ENCODE data around the gene SHROOM2.
"Not testable (repeated sequence)": the region's sequence is repeated elsewhere in the genome, so short reads cannot be mapped to it uniquely, and the experiment has no call there.

SHROOM2 gene

GRCh38 chrX:9784332-9784731 lies 1.9 kb upstream of the SHROOM2 start:
- in situ Hi-C loops (cut with HindIII; ENCODE audit: low sequenced_read_pairs) = no loop called here

DNA sequence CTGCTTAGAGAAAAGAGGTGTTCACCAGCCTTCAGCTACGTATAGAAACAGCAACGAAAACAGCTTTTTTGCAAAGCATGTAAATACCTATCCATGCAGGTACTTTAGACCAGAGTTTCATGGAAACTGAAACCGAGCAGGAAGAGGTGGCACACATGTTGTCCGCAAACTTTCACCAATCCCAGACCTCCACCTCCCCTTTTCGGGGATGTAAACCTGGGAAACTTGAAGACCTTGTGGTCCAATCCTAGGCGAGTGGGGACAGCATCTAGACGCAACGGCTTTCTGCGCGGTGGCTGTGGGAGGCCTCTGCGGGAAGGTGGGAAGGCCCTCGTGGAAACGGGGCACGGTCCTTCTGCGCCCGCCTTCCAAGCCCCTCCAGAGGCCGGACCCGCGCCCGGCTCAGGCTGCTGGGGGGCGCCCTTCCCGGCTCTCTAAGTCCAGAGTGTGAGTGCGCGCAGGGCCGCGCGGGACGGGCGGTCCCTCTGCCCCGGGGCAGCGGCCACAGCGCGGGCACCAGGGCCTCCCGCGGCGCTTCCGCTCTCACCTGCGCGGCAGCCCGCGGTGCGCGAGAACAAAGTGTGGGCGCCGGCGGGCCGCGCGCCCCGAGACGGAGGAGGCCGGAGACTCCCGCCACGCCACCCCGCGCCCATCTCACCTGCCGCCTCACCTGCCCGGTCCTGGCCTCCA lies 830 bp upstream of the SHROOM2 start:
- in situ Hi-C loops (cut with HindIII; ENCODE audit: low sequenced_read_pairs) = no loop called here

DNA sequence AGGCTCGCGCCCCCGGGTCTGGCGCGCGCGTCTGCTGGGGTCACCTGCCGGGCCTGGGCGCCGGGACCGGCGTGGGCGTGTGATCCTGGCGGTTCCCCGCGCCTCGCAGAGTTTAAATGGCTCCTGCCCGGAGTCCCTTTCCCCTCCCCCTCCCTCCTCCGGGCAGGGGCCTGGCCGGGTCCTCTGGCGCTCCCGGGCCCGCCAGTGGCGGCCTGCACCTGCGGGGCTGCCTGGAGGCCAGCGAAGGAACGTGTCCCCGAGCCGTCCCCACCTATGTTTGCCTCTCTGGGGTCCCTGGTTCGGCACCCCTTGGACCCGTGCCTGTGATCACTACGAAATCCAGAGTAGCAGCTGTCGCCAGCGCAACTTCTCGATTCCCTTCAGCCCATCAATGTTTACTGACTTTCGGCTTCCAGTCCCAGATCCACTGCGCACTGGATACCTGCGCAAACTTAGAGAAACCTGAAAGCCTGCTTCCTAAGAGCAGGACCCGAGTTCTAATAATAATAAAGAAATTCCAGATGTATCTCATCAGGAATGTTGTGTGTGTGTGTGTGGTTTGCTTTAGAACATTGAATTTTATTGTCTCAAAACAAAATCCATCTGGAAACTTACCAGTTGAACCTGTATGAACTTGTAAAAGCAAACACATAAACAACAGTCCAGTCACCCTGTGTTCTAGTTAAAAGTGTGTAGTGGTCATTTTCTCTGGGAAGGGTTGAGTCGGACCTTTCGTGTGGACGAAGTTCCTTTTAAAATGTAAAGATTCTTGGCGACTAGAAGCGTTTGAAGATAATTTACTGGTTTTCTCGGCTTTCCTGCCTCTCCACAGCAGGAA lies 788 bp downstream of the SHROOM2 start:
- in situ Hi-C loops (cut with HindIII; ENCODE audit: low sequenced_read_pairs) = no loop called here

DNA sequence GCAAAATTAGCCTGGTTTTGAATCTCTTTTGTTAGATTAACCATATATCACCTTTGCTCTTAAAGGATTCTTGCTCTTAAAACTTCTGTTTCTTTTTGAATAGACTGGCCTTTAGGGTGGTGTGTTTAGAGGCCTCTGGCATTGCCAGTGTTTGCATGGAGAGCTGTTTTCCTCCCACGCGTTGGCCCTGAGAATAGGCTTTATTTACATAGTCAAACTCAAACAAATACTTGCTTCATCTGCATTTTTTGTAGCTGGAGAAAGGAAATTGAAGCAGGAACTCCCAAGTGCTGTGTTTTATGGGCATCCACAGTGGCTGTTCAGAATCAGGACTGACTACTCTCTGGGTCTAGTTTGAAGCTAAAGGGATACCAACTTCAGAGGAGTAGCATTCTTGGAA lies 2.7 kb downstream of the SHROOM2 start:
- in situ Hi-C loops (cut with HindIII; ENCODE audit: low sequenced_read_pairs) = no loop called here

DNA sequence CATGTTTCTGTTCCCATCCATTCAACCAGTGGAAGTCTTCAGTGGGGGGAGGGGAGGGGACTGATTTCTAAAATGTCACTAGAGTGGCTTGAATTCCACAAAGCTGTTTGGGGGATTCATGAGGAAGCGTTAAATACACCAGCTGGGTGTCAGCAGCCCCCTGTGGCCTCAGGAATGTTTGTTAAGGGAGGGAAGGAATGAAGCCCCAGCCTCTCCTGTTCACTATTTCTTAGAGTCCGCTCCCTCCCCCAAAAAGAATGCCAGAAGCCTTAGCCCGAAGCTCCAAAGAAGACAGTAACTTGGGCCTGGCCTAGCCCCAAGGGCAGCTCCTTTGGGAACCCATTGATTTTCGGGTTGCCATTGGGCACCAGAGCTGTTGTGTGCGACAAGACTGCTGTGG lies 3.3 kb downstream of the SHROOM2 start:
- in situ Hi-C loops (cut with HindIII; ENCODE audit: low sequenced_read_pairs) = no loop called here

GRCh38 chrX:9790866-9791265 lies 4.6 kb downstream of the SHROOM2 start:
- in situ Hi-C loops (cut with HindIII; ENCODE audit: low sequenced_read_pairs) = no loop called here

- in situ Hi-C loops (cut with HindIII; ENCODE audit: low sequenced_read_pairs) = no loop called here
These were observed 8.3 kb downstream of the SHROOM2 start for GRCh38 chrX:9794495-9794894.

DNA sequence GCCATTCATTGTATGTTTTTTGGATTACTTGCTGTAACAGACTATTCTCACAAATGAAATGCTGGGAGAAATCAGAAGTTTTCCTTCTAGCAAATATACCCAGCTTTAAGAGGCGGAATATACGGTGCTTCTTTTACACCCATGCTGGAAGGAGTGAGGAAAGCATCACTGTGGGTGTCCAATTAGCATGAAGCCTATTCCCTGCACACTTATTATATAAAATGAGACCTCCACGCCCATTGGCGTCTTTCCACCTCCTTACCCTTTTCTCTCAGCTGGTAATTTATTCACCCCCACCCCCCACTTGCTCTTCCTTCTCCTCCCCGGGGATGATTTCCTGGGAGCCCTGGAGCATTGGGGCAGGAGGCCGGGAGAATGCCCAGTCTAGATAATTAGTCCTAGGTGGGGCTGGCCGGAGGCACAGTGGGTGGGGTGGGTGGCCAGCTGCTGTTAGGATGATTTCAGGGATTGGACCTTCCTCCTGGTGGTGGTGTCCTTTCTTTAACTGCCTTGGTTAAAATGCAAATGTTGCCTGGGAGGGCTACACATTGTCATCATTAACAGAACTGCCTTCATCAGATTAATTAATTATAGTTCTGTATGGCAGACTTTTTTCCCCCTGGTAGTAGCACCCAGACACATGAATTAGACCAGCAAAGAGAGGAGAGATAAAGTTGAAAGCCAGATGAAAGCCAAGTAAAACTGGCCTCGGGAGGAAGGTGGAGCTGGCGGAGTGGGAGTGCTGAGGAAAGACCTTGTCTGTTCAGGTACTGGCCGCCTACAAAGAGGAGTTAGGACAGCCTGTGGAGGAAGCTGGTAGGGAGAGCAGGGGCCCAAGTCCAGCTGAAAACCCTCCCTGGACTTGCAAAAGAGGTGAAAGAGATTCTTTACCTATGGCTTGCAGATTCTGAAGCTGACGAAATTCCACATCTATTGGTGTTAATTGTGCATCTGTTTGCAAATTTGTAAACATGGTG lies 11.4 kb downstream of the SHROOM2 start:
- in situ Hi-C loops (cut with HindIII; ENCODE audit: low sequenced_read_pairs) = no loop called here

DNA sequence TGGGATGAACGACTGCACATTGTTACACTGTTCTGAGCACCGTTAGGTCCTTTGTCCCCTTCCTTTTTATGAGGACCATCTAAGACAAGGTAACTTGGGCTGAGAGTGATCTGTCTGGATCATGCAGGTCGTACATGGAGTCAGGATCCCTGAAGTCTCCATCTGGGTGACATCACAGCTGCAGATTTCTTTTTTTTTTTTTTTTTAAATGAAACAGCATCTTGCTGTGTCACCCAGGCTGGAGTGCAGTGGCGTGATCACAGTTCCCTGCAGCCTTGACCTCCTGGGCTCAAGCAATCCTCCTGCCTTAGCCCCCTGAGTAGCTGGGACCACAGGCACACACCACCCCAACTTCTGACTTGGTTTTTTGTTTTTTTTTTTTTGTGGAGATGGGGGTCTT lies 16.5 kb downstream of the SHROOM2 start:
- in situ Hi-C loops (cut with HindIII; ENCODE audit: low sequenced_read_pairs) = no loop called here

- in situ Hi-C loops (cut with HindIII; ENCODE audit: low sequenced_read_pairs) = no loop called here
These were observed 18.2 kb downstream of the SHROOM2 start for GRCh38 chrX:9804444-9804843.

DNA sequence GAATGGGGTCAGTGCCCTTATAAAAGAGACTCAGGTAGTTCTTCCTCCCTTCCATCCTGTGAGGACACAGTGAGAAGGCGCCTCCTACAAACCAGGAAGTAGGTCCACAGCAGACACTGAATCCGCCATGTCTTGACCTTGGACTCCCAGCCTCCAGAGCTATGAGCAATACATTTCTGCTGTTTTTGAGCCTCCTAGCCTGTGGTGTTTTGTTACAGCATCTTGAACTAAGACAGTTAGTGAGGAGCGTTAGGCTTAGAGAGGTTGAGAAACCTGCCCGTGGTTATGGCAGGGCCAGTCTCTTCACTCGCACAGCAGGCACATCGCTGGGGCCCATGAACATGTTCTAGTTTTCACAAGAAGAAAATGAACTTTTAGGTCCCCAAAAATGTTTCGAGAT lies 19.7 kb downstream of the SHROOM2 start:
- in situ Hi-C loops (cut with HindIII; ENCODE audit: low sequenced_read_pairs) = no loop called here

DNA sequence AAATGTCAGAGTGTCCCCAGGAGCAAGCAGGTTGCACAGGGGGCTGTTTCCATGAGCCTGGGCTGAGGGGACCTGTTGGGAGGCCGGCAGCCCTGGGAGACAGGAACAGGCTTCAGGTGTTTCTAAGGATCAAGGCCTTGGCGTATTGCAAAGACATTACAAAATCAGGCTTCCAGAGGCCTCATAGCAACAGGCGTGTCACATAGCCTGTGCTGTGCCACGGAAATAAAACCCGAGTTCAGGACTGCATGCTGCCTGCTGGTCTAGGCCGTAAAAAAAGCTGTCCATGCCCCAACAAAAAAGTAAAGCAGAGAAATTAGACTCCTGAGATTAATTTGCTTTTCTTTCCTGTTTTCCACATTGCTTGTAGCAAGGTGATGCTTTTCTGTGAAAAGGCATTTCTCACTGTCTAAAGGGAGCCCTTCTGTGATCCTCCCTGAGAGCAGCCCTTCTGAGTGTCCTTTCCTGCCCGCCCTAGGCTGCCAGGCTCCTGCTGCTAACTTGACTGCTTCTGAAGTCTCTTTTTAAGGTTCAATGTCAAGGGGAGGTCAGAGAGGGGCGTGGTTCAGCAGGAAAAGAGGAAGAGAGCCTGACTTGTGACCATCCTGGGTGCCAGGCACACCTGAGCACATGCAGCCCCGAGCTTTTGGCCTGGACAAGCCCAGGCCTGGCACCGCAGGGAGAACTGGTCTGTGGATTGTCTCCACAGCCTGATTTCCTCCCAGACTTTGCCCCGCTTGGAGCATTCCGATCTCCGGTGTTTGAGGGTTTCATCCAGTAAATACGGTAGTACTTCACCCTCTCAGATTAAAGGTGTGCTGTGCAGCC lies 21.3 kb downstream of the SHROOM2 start:
- in situ Hi-C loops (cut with HindIII; ENCODE audit: low sequenced_read_pairs) = no loop called here

GRCh38 chrX:9809876-9810275 lies 23.6 kb downstream of the SHROOM2 start:
- in situ Hi-C loops (cut with HindIII; ENCODE audit: low sequenced_read_pairs) = not testable (repeated sequence)

GRCh38 chrX:9811086-9811485 lies 24.9 kb downstream of the SHROOM2 start:
- in situ Hi-C loops (cut with HindIII; ENCODE audit: low sequenced_read_pairs) = not testable (repeated sequence)

DNA sequence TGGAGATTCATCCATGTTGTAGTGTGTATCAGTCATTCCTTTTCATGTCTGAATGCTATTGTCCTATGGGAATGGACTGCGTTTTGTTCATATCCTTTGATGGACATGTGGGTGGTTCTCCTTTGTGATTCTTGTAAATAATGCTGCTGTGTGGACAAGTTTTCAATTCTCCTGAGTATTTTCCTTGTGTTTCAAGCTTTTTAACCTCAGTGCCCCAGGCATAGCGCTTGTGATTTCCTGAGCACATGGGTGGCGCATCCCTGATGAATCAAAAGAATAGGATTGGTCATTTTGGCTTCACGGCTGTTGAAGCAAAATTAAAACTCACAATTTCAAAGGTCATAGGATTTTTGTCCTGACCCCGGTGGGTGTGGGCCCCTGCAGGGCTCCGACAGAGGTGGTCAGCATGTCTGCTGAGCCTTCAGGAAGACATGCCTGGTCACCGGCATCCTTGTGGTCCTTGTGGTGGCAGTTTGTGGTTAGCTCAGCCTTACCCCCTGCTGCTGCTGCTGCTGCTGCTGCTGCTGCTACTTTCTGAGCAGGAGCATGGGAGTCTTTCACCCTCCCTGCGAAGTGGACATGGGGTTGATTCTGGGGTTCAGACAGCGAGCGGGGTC lies 30.0 kb downstream of the SHROOM2 start:
- in situ Hi-C loops (cut with HindIII; ENCODE audit: low sequenced_read_pairs) = no loop called here

DNA sequence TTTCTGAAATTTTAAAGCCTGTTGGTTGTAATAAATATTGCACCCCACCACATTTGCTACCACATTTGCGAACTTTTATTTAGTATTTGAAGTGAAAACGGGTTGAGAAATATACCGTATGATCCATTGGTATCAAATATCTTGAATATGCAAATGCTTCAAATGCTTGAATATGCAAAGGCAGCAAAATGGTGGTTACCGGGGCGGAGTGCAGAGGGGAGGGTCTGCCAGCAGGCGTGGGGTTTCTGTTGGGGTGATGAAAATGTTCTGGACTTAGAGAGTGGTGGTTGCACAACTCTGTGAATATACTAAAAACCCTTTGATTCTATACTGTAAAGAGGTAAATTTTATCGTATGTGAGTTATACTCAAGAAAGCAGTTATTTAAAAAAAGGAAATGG lies 35.3 kb downstream of the SHROOM2 start:
- in situ Hi-C loops (cut with HindIII; ENCODE audit: low sequenced_read_pairs) = no loop called here

DNA sequence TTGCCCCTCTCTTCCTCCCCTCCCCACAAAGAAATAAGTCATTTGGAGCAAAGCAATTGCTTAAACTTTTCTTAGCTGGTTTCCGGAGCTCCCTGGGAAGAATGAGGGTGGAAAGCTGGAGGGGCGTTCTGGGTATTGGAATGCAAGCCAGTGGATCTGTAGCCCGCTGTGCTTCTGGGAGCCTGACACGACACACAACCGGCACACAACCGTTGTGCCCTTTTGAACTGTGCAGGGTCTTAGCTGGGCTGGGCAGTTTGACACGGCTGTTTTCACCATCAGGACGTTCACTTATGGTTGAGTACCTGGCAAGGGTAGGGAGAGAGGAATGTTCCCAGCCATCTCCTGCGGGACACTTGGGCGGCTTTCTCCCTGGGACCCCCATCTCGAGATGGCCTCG lies 38.3 kb downstream of the SHROOM2 start:
- in situ Hi-C loops (cut with HindIII; ENCODE audit: low sequenced_read_pairs) = no loop called here

- in situ Hi-C loops (cut with HindIII; ENCODE audit: low sequenced_read_pairs) = loop anchor here (5.0 kb wide), 1 partner anchor 78 kb away; no protein-coding TSS in a partner anchor
These were observed 39.0 kb downstream of the SHROOM2 start for GRCh38 chrX:9825129-9825790.

DNA sequence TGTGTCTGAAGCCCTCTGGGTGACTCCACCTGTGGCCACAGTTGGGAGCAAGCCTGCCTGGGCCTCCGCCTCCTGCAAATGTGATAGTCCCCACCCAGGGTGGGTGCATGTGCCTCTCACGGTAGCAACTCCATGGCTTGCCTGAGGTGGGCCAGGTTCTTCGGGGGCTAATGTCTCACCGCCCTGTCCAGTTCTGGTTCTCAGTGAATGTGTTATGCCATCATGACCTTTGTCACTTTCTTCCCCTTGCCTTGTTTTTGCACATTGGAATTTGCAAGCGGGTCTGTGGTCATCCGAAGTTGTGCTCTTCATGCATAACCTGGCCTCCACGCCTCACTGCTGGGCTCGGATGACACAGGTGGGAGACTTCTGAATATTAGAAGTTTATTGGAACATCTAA lies 39.7 kb downstream of the SHROOM2 start:
- in situ Hi-C loops (cut with HindIII; ENCODE audit: low sequenced_read_pairs) = loop anchor here (5.0 kb wide), 1 partner anchor 79 kb away; no protein-coding TSS in a partner anchor
